Upper lobe of left lung (tissue), 6 donors: ENCODE measurements around the gene TGOLN2. TPM values are rescaled to one million over a fixed set of nuclear protein-coding genes. Genes with fewer than 3 reads are reported as not detected.
"Not testable (repeated sequence)": the region's sequence is repeated elsewhere in the genome, so short reads cannot be mapped to it uniquely, and the experiment has no call there.

Experiments
- ATAC-seq, 2 donors: fragments of 200-7000 bp; cut with Tn5 transposase; one replicate each; pipeline ENCODE4 v1.9.1; 2022; ENCODE audit warnings: mild to moderate bottlenecking in 2 of 2, moderate library complexity in 2 of 2; ENCODE audit not compliant: low FRiP score in 2 of 2
- DNase-seq, 2 donors: peaks; one replicate each; pipeline ENCODE4 v3.0.0-alpha.2; 2019 to 2020
- H3K27ac ChIP-seq, 4 donors: fragments of 200-600 bp; sonication (generic); one replicate each; pipeline ENCODE4 v1.5.1; 2016 to 2019
- H3K27me3 ChIP-seq, 4 donors: fragments of 200-600 bp; sonication (generic); one replicate each; pipeline ENCODE4 v1.5.1; 2017 to 2019
- H3K36me3 ChIP-seq, 4 donors: fragments of 200-600 bp; sonication (generic); one replicate each; pipeline ENCODE4 v1.5.1; 2016 to 2019
- H3K4me1 ChIP-seq, 4 donors: fragments of 200-600 bp; sonication (generic); one replicate each; pipeline ENCODE4 v1.5.1; 2018 to 2019
- H3K4me3 ChIP-seq, 4 donors: fragments of 200-600 bp; sonication (generic); one replicate each; pipeline ENCODE4 v1.5.1; 2017 to 2019; ENCODE audit warnings: mild to moderate bottlenecking in 2 of 4, moderate library complexity in 1 of 4
- H3K9me3 ChIP-seq, 4 donors: fragments of 200-600 bp; sonication (generic); one replicate each; pipeline ENCODE4 v1.5.1; 2018 to 2019
- EP300 ChIP-seq, 4 donors: sonication (generic); formaldehyde crosslinking; IDR thresholded peaks; one replicate each; pipeline ENCODE4 v1.5.1; 2017; ENCODE audit warnings: antibody characterized with exemption in 4 of 4, control low read depth in 2 of 4
- POLR2A ChIP-seq, 4 donors: fragments of 450-650 bp; IDR thresholded peaks; one replicate each; pipeline ENCODE4 v1.5.1; 2016 to 2017; ENCODE audit warnings: antibody characterized with exemption in 4 of 4, mild to moderate bottlenecking in 2 of 4
- POLR2AphosphoS5 ChIP-seq, 2 donors: sonication (generic); formaldehyde crosslinking; IDR thresholded peaks; one replicate each; pipeline ENCODE4 v1.5.1; 2017; ENCODE audit warnings: antibody characterized with exemption in 2 of 2
- WGBS, 2 donors: methylation state at CpG; one replicate each; pipeline ENCODE4 v1.1.5; 2017 to 2018; 5-methylcytosine and 5-hydroxymethylcytosine counted together
- total RNA-seq, 6 donors: library from RNA; depleted of rRNA in 4 of 6; stranded (reverse); fragments of >200 nt in 4 of 6; gene quantifications; one replicate each; pipeline versions ENCODE4 v1.1.0 to v1.2.1, GENCODE V29; 2016 to 2021
- TF ChIP-seq, protein P1 (sequence below), 6 experiments: fragments of 450-650 bp in 4 of 6; fragments of 200-600 bp in 2 of 6; sonication (generic) in 2 of 6; IDR thresholded peaks; one replicate each; pipeline ENCODE4 v1.5.1; 2016 to 2019; ENCODE audit warnings: antibody characterized with exemption in 6 of 6
- donor health status: DM: no; HTN: no; CAD: no; lungs with moderate emphysema.
- donor health status: DM: no; HTN: yes; CAD: no; lungs with severe emphysema.

The TGOLN2 gene
- total RNA-seq, 6 donors from 2014 or later, result 128 to 172 (median 147) TPM

DNA sequence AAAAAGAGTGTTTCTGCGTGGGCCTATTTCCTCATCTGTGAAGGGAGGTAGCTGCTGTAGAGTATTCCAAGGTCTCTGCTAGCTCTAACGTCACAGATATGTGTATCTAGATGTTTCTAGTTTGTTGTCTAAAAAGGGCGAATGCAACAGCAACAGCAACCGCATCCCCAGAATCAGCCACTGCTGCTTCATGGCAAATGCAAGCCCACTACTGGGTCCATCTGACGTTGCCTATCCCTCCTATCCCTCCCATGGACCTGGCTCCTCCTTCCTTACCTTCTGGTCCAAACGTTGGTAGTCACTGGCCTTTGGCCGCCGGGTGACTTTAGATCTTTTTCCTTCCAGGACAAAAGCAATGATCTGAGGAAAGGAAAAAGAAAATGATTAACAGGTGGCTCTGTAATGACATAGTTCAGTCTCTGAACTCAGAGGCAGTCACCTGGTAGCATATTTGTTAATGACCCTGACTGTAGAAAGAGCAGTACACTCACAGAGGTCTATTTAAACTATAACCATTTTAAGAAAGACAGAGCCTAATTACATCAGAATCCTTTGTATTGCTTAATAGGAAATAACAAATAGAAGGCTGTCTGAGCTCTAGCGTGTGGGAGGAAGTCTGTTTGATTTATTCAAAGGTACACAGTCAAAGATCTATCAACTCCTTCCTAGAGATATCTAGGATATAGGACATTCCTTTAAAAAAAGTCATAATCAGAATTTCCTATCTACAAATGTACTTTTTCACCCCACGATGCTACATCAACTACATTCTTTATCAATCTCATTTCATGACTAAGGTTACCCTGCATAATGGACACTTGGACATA is 2.9 kb downstream of the TGOLN2 start:
- TF ChIP-seq EP300 (IDR thresholded peaks at IDR 0.05), result no peak
- TF ChIP-seq POLR2AphosphoS5 (IDR thresholded peaks at IDR 0.05), result no peak
- no peak for TF ChIP-seq POLR2A (IDR thresholded peaks at IDR 0.05)
- TF ChIP-seq, protein P1, sequence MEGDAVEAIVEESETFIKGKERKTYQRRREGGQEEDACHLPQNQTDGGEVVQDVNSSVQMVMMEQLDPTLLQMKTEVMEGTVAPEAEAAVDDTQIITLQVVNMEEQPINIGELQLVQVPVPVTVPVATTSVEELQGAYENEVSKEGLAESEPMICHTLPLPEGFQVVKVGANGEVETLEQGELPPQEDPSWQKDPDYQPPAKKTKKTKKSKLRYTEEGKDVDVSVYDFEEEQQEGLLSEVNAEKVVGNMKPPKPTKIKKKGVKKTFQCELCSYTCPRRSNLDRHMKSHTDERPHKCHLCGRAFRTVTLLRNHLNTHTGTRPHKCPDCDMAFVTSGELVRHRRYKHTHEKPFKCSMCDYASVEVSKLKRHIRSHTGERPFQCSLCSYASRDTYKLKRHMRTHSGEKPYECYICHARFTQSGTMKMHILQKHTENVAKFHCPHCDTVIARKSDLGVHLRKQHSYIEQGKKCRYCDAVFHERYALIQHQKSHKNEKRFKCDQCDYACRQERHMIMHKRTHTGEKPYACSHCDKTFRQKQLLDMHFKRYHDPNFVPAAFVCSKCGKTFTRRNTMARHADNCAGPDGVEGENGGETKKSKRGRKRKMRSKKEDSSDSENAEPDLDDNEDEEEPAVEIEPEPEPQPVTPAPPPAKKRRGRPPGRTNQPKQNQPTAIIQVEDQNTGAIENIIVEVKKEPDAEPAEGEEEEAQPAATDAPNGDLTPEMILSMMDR (IDR thresholded peaks at IDR 0.05), result no peak
- Histone ChIP-seq H3K4me1 (peaks cover 59 to 72% (median 60%) of the 10 kb centered on the region in 4 donors), H3K36me3 (peaks cover 5 to 51% (median 43%) of the 10 kb centered on the region in 4 donors), H3K9me3 (no peaks in the 10 kb centered on the region), H3K27ac (peak overlapping the region; percentile 4 to 99 (median 96)), H3K27me3 (no peaks in the 10 kb centered on the region), H3K4me3 (peak overlapping the region in 3 of 4 donors; percentile 69 to 81 (median 75))
- DNase-seq (no peak), ATAC-seq (no peak)
- WGBS, 2 donors, result 44 to 49% methylated on average over 10 of the region's 10 CpGs

DNA sequence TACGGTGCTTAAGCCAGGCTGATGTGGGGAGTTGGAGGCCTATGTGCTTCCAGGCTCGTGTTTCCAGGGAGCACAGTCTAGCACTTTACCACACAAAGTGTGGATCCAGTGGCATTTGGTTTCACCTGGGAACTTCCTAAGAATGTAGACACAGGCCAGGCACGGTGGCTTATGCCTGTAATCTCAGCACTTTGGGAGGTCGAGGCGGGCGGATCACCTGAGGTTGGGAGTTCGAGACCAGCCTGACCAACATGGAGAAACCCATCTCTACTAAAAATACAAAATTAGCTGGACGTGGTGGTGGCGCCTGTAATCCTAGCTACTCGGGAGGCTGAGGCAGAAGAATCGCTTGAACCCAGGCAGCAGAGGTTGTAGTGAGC is 3.8 kb downstream of the TGOLN2 start:
- not testable (repeated sequence) for ATAC-seq, DNase-seq, H3K9me3 ChIP-seq, H3K27me3 ChIP-seq
- H3K4me1 ChIP-seq, result peaks cover 62 to 79% (median 66%) of the 10 kb centered on the region in 4 donors
- H3K4me3 ChIP-seq, result peak overlapping the region in 1 of 4 donors; percentile 69
- peaks cover 5 to 57% (median 49%) of the 10 kb centered on the region in 4 donors for H3K36me3 ChIP-seq
- 90 to 95% methylated on average over 10 to 11 of the region's 11 CpGs for WGBS, 2 donors
- H3K27ac ChIP-seq, result peak overlapping the region in 1 of 4 donors; percentile 96

DNA sequence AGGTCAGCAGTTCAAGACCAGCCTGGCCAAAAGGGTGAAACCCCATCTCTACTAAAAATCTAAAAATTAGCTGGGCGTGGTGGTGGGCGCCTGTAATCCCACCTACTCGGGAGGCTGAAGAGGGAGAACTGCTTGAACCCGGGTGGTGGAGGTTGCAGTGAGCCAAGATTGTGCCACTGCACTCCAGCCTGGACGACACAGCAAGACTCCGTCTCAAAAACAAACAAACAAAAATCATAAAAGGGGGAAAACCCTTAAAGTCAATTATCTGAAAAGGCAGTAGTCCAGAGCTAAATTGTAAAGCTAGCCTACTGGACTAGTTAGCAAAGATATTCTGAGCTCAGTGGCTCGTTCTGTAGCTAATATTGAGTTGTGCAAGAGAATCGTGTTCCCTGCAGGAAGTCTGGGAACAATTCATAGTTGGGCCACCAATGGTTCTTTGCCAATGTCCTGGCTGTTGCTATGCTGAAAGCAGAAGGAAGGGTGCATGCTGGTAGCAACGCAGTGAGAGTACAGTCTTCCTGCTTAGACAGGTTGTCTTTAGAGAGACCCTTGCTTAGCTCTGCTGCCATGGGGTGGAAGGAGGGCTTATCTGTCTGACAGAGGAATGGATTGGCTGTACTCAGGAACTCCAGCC is 4.3 kb downstream of the TGOLN2 start:
- TF ChIP-seq EP300 (IDR thresholded peaks at IDR 0.05) (no peak), POLR2AphosphoS5 (IDR thresholded peaks at IDR 0.05) (no peak)
- ATAC-seq, result no peak
- peaks cover 62 to 76% (median 71%) of the 10 kb centered on the region in 4 donors for H3K4me1 ChIP-seq
- peak overlapping the region in 1 of 4 donors; percentile 96 for H3K27ac ChIP-seq
- no peak overlapping the region for H3K4me3 ChIP-seq
- H3K27me3 ChIP-seq, result no peaks in the 10 kb centered on the region
- H3K36me3 ChIP-seq, result peaks cover 5 to 60% (median 49%) of the 10 kb centered on the region in 4 donors
- no peaks in the 10 kb centered on the region for H3K9me3 ChIP-seq
- 59 to 68% methylated on average over 9 of the region's 9 CpGs for WGBS, 2 donors
- no peak for DNase-seq

DNA sequence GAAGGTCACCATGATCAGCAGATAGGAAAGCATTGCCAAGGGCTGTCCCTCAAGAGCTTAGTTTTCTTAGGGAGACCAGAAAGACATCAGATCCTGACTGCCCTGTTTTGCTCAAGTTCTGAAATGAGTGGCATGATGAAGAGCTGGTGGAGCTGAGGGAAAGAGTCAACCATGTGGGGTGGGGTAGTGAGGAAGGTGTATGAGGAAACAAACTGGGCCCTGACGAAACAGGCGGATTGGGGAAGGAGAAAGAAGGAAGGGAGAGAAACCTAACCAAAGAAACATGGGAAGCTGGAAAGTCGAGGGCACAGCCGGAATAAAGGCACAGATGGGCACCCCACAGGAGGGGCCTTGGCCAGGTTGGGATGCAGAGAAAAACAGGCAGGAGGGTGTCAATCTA is 8.0 kb downstream of the TGOLN2 start:
- TF ChIP-seq POLR2AphosphoS5 (IDR thresholded peaks at IDR 0.05), result no peak
- TF ChIP-seq POLR2A (IDR thresholded peaks at IDR 0.05), result no peak
- TF ChIP-seq, protein P1 (IDR thresholded peaks at IDR 0.05), result no peak
- no peak for TF ChIP-seq EP300 (IDR thresholded peaks at IDR 0.05)
- peaks cover 5 to 94% (median 69%) of the 10 kb centered on the region in 4 donors for H3K36me3 ChIP-seq
- ATAC-seq (no peak), DNase-seq (no peak)
- H3K9me3 ChIP-seq, result no peaks in the 10 kb centered on the region
- 61 to 84% methylated on average over 4 of the region's 4 CpGs for WGBS, 2 donors
- H3K4me1 ChIP-seq, result peaks cover 45 to 55% (median 51%) of the 10 kb centered on the region in 4 donors
- H3K27ac ChIP-seq, result no peak overlapping the region
- H3K27me3 ChIP-seq, result no peaks in the 10 kb centered on the region
- no peak overlapping the region for H3K4me3 ChIP-seq

DNA sequence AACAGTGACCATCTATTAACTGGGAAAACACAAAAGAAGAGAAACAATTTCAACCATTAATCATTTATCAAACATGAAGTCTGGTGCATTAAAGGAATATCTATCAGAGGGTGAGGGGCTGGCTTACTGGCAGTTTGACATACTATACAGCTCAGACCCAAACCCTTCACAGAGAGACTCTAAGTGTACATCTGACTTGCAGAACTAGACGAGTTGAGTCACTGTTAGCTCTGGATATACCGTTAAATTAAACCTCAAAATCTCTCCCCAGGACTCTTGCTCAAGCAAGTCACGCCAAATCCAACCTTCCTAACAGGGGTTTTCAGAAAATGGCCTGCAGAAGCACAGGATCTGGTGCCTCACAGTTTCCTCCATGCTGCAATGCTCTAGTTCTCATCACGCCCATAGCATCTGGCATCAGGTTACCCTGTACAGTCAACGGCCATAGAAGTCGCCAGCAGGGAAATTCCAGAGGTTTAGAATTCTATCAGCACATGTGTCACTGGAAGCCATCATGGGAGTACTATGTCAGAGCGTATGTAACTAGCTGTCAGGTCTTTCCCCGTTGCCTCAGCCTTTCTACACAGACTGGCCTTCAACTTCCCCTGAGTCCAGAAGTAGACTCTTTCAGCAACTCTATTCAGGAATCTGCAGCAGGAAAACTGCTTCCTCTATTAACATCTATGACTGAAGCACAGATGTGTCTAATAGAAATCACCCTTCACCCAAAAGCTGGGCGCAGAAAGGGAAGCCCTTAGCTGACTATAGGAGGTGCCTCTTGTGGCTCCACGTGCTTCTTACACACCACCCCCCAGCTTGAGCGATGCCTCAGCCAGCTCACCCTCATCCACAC is 9.3 kb downstream of the TGOLN2 start:
- TF ChIP-seq POLR2A (IDR thresholded peaks at IDR 0.05) (no peak), EP300 (IDR thresholded peaks at IDR 0.05) (no peak), POLR2AphosphoS5 (IDR thresholded peaks at IDR 0.05) (no peak)
- TF ChIP-seq, protein P1 (IDR thresholded peaks at IDR 0.05), result no peak
- Histone ChIP-seq H3K4me1 (peaks cover 32 to 42% (median 37%) of the 10 kb centered on the region in 4 donors), H3K27ac (no peak overlapping the region), H3K36me3 (peaks cover 5 to 88% (median 64%) of the 10 kb centered on the region in 4 donors), H3K4me3 (no peak overlapping the region), H3K27me3 (no peaks in the 10 kb centered on the region), H3K9me3 (no peaks in the 10 kb centered on the region)
- peak in 1 of 2 donors; percentile 54 for DNase-seq
- WGBS, 2 donors, result 55 to 71% methylated on average over 8 to 11 of the region's 11 CpGs
- peak; percentile 65 to 71 for ATAC-seq

DNA sequence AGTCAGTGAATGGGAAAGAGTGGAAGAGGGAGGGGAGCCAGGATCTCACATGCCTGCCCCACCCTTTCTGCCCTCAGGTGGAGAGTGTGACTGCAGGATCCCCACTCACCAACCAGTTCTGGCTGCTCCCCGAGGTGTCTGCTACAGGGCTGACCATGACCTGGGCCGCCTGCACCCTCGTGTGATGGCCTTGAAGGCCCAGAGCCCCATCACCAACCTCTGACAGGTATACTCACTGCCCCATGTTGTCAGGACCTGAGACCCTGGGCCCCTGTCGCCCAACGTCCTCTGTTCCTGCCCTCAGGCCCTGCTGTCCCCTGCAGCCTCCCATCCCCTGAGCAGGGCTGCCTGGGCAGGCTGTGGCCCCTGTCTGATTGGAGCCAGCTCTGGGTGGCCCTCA is 11.9 kb downstream of the TGOLN2 start:
- not testable (repeated sequence) for ATAC-seq, H3K27me3 ChIP-seq, H3K9me3 ChIP-seq, H3K4me3 ChIP-seq, H3K27ac ChIP-seq
- H3K36me3 ChIP-seq, result peaks cover 0 to 63% (median 41%) of the 10 kb centered on the region in 4 donors
- 73% methylated on average over 3 of the region's 5 CpGs; no CpG with 5 or more reads in 1 of the 2 donors for WGBS, 2 donors
- peaks cover 13 to 22% (median 20%) of the 10 kb centered on the region in 4 donors for H3K4me1 ChIP-seq
- DNase-seq, result peak in 1 of 2 donors; percentile 46
